Measurements from ENCODE around the gene ZDHHC9.

The ZDHHC9 gene

GRCh38 chrX:129840344-129840743 lies 3.3 kb downstream of the ZDHHC9 start:
- Histone ChIP-seq H3K9me3 (ENCODE audit: control insufficient read depth, insufficient read depth, low read length) (no peaks in the 10 kb centered on the region), H3K36me3 (ENCODE audit: control insufficient read depth, insufficient read depth, low read length) (peaks cover 13% of the 10 kb centered on the region), H3K9ac (ENCODE audit: low read depth, low read length) (no peak overlapping the region), H3K27me3 (ENCODE audit: control insufficient read depth, insufficient read depth, low read length) (no peaks in the 10 kb centered on the region), H3K4me1 (ENCODE audit: control insufficient read depth, insufficient read depth, low read length) (peaks cover 3% of the 10 kb centered on the region), H3K4me3 (ENCODE audit: low read depth, low read length) (no peak overlapping the region)

GRCh38 chrX:129836827-129837226 lies 6.9 kb downstream of the ZDHHC9 start:
- Histone ChIP-seq H3K9me3 (ENCODE audit: control insufficient read depth, insufficient read depth, low read length) (no peaks in the 10 kb centered on the region), H3K4me1 (ENCODE audit: control insufficient read depth, insufficient read depth, low read length) (no peaks in the 10 kb centered on the region), H3K36me3 (ENCODE audit: control insufficient read depth, insufficient read depth, low read length) (peaks cover 13% of the 10 kb centered on the region), H3K9ac (ENCODE audit: low read depth, low read length) (no peak overlapping the region), H3K4me3 (ENCODE audit: low read depth, low read length) (no peak overlapping the region), H3K27me3 (ENCODE audit: control insufficient read depth, insufficient read depth, low read length) (no peaks in the 10 kb centered on the region)

- Histone ChIP-seq H3K9ac (ENCODE audit: low read depth, low read length) (no peak overlapping the region), H3K36me3 (ENCODE audit: control insufficient read depth, insufficient read depth, low read length) (peaks cover 5% of the 10 kb centered on the region), H3K9me3 (ENCODE audit: control insufficient read depth, insufficient read depth, low read length) (no peaks in the 10 kb centered on the region), H3K4me3 (ENCODE audit: low read depth, low read length) (no peak overlapping the region), H3K4me1 (ENCODE audit: control insufficient read depth, insufficient read depth, low read length) (no peaks in the 10 kb centered on the region), H3K27me3 (ENCODE audit: control insufficient read depth, insufficient read depth, low read length) (no peaks in the 10 kb centered on the region)
These were observed 10.3 kb downstream of the ZDHHC9 start for GRCh38 chrX:129833153-129833990.

GRCh38 chrX:129831091-129831885 lies 12.4 kb downstream of the ZDHHC9 start:
- Histone ChIP-seq H3K36me3 (ENCODE audit: control insufficient read depth, insufficient read depth, low read length) (peaks cover 8% of the 10 kb centered on the region), H3K9ac (ENCODE audit: low read depth, low read length) (no peak overlapping the region), H3K27me3 (ENCODE audit: control insufficient read depth, insufficient read depth, low read length) (no peaks in the 10 kb centered on the region), H3K9me3 (ENCODE audit: control insufficient read depth, insufficient read depth, low read length) (no peaks in the 10 kb centered on the region), H3K4me3 (ENCODE audit: low read depth, low read length) (no peak overlapping the region), H3K4me1 (ENCODE audit: control insufficient read depth, insufficient read depth, low read length) (no peaks in the 10 kb centered on the region)

- Histone ChIP-seq H3K27me3 (ENCODE audit: control insufficient read depth, insufficient read depth, low read length) (no peaks in the 10 kb centered on the region), H3K4me1 (ENCODE audit: control insufficient read depth, insufficient read depth, low read length) (no peaks in the 10 kb centered on the region), H3K4me3 (ENCODE audit: low read depth, low read length) (no peak overlapping the region)
These were observed 13.2 kb downstream of the ZDHHC9 start for GRCh38 chrX:129830494-129830893.

GRCh38 chrX:129825746-129826505 lies 17.8 kb downstream of the ZDHHC9 start:
- peaks cover 8% of the 10 kb centered on the region for H3K36me3 ChIP-seq (ENCODE audit: control insufficient read depth, insufficient read depth, low read length)
- no peaks in the 10 kb centered on the region for H3K4me1 ChIP-seq (ENCODE audit: control insufficient read depth, insufficient read depth, low read length)
- H3K9me3 ChIP-seq (ENCODE audit: control insufficient read depth, insufficient read depth, low read length), result no peaks in the 10 kb centered on the region
- no peak overlapping the region for H3K9ac ChIP-seq (ENCODE audit: low read depth, low read length)
- no peak overlapping the region for H3K4me3 ChIP-seq (ENCODE audit: low read depth, low read length)
- no peaks in the 10 kb centered on the region for H3K27me3 ChIP-seq (ENCODE audit: control insufficient read depth, insufficient read depth, low read length)

More at GRCh38 chrX:129830494-129830893, 13.2 kb downstream of the ZDHHC9 start:
- H3K9me3 ChIP-seq (ENCODE audit: control insufficient read depth, insufficient read depth, low read length), result no peaks in the 10 kb centered on the region
- H3K9ac ChIP-seq (ENCODE audit: low read depth, low read length), result no peak overlapping the region
- H3K36me3 ChIP-seq (ENCODE audit: control insufficient read depth, insufficient read depth, low read length), result peaks cover 8% of the 10 kb centered on the region

GRCh38 chrX:129824620-129825019 lies 19.1 kb downstream of the ZDHHC9 start:
- H3K9me3 ChIP-seq (ENCODE audit: control insufficient read depth, insufficient read depth, low read length), result no peaks in the 10 kb centered on the region
- no peak overlapping the region for H3K4me3 ChIP-seq (ENCODE audit: low read depth, low read length)
- no peaks in the 10 kb centered on the region for H3K4me1 ChIP-seq (ENCODE audit: control insufficient read depth, insufficient read depth, low read length)
- peaks cover 8% of the 10 kb centered on the region for H3K36me3 ChIP-seq (ENCODE audit: control insufficient read depth, insufficient read depth, low read length)
- H3K9ac ChIP-seq (ENCODE audit: low read depth, low read length), result no peak overlapping the region
- no peaks in the 10 kb centered on the region for H3K27me3 ChIP-seq (ENCODE audit: control insufficient read depth, insufficient read depth, low read length)

- H3K36me3 ChIP-seq (ENCODE audit: control insufficient read depth, insufficient read depth, low read length), result peaks cover 8% of the 10 kb centered on the region
- H3K9me3 ChIP-seq (ENCODE audit: control insufficient read depth, insufficient read depth, low read length), result no peaks in the 10 kb centered on the region
- H3K4me3 ChIP-seq (ENCODE audit: low read depth, low read length), result no peak overlapping the region
- no peak overlapping the region for H3K9ac ChIP-seq (ENCODE audit: low read depth, low read length)
- no peaks in the 10 kb centered on the region for H3K27me3 ChIP-seq (ENCODE audit: control insufficient read depth, insufficient read depth, low read length)
- H3K4me1 ChIP-seq (ENCODE audit: control insufficient read depth, insufficient read depth, low read length), result no peaks in the 10 kb centered on the region
These were observed 20.2 kb downstream of the ZDHHC9 start for GRCh38 chrX:129823522-129823921.

GRCh38 chrX:129823115-129823514 lies 20.6 kb downstream of the ZDHHC9 start:
- Histone ChIP-seq H3K36me3 (ENCODE audit: control insufficient read depth, insufficient read depth, low read length) (peaks cover 8% of the 10 kb centered on the region), H3K27me3 (ENCODE audit: control insufficient read depth, insufficient read depth, low read length) (no peaks in the 10 kb centered on the region), H3K4me1 (ENCODE audit: control insufficient read depth, insufficient read depth, low read length) (no peaks in the 10 kb centered on the region), H3K9me3 (ENCODE audit: control insufficient read depth, insufficient read depth, low read length) (no peaks in the 10 kb centered on the region), H3K4me3 (ENCODE audit: low read depth, low read length) (no peak overlapping the region), H3K9ac (ENCODE audit: low read depth, low read length) (no peak overlapping the region)

GRCh38 chrX:129818123-129818522 lies 25.6 kb downstream of the ZDHHC9 start:
- H3K27me3 ChIP-seq (ENCODE audit: control insufficient read depth, insufficient read depth, low read length), result no peaks in the 10 kb centered on the region
- no peaks in the 10 kb centered on the region for H3K4me1 ChIP-seq (ENCODE audit: control insufficient read depth, insufficient read depth, low read length)
- no peak overlapping the region for H3K9ac ChIP-seq (ENCODE audit: low read depth, low read length)
- peaks cover 4% of the 10 kb centered on the region for H3K36me3 ChIP-seq (ENCODE audit: control insufficient read depth, insufficient read depth, low read length)
- H3K9me3 ChIP-seq (ENCODE audit: control insufficient read depth, insufficient read depth, low read length), result no peaks in the 10 kb centered on the region
- H3K4me3 ChIP-seq (ENCODE audit: low read depth, low read length), result no peak overlapping the region

GRCh38 chrX:129813662-129814368 lies 29.9 kb downstream of the ZDHHC9 start:
- Histone ChIP-seq H3K4me1 (ENCODE audit: control insufficient read depth, insufficient read depth, low read length) (no peaks in the 10 kb centered on the region), H3K9ac (ENCODE audit: low read depth, low read length) (no peak overlapping the region), H3K9me3 (ENCODE audit: control insufficient read depth, insufficient read depth, low read length) (no peaks in the 10 kb centered on the region), H3K27me3 (ENCODE audit: control insufficient read depth, insufficient read depth, low read length) (no peaks in the 10 kb centered on the region), H3K4me3 (ENCODE audit: low read depth, low read length) (no peak overlapping the region), H3K36me3 (ENCODE audit: control insufficient read depth, insufficient read depth, low read length) (peaks cover 22% of the 10 kb centered on the region)

Data from iPS-15b (cell line).